GM19099 (cell line): ENCODE data around the gene LRRC27.

Source experiments
- POLR2A ChIP-seq: IDR thresholded peaks from 3 replicates; pipeline ENCODE4 v1.6.1; 2011; ENCODE audit warnings: low read depth; ENCODE audit not compliant: insufficient read length; ENCODE audit errors: extremely low read depth

The LRRC27 gene

DNA sequence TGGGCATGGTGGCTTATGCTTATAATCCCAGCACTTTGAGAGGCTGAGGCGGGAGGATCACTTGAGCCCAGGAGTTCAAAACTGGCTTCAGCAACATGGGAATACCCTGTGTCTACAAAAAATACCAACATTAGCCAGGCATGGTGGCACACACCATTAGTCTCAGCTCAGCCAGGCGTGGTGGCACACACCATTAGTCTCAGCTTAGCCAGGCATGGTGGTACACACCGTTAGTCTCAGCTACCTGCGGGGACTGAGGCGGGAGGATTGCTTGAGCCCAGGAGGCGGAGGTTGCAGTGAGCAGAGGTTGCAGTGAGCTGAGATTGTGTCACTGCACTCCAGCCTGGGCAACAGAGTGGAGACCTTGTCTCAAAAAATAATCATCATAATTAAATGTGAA, 9.0 kb downstream of the LRRC27 start:
- no peak for TF ChIP-seq POLR2A

DNA sequence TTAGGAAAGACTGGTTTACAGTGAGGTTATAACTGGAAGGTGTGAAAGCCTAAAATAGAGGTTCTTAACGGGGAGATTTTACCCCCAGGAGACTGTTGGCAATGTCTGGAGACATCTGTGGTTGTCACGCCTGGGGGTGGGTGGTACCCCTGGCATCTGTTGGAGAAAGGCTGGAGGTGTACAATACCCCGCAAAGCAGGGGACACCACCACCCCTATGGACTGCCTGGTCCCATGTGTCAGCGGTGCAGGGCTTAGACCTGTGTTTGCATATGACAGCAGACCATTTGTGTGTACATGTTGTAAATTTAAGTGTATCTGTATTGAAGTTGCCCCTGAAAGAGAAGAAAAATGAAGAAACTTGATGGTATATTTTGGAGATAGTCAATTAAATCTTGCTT, 9.8 kb downstream of the LRRC27 start:
- no peak for TF ChIP-seq POLR2A

DNA sequence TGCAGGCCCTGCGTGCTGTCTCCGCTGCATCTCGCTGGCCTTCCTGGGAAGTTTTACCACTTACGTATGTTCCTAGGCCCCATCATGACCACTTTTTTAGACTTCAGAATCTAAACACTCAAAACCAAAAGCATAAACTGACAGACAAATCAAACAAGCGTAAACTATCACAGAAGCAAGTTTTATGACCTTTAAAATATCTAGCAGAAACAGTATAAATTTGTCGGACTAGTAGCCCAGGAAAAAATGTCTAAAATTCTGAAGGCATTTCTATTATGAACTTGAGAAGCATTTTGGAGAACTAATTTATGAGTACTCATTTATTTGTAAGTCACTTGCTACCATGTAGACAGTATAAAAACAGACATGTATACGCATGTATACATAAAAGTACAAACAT, 10.6 kb downstream of the LRRC27 start:
- no peak for TF ChIP-seq POLR2A

DNA sequence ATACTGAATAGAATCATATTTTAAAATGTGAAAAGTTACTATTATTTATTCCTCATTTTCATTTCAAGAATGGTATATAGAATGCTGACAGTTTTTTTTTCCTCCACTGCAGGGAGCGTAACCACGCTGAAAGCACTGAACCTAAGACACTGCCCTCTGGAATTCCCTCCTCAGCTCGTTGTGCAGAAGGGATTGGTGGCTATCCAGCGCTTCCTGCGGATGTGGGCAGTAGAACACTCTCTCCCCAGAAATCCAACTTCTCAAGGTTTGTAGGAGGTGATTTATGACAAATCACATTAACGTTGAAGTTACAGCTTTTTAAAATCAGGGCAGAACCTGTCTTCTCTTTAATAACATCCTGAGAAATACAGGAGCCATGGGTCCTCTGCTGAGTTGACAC, 12.4 kb downstream of the LRRC27 start:
- TF ChIP-seq POLR2A, result no peak

DNA sequence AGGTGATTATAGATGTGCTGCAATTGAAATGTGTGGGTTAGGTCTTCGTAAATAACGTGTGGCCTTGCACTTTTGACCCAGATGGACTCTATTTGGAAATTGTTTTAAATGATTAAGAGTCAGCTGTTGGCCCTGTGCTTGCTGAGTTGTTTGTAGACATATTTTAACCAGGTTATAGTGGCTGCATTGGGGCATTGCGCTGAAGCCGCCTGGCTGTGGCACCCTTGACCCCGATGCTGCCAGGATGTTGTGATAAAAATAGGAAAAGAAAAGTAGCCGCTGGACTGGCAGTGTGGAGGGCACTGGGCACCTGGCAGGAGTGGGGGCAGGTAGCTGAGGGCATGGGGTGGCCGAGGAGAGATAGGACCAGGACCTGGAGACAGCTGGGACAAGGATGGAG, 13.4 kb downstream of the LRRC27 start:
- no peak for TF ChIP-seq POLR2A

DNA sequence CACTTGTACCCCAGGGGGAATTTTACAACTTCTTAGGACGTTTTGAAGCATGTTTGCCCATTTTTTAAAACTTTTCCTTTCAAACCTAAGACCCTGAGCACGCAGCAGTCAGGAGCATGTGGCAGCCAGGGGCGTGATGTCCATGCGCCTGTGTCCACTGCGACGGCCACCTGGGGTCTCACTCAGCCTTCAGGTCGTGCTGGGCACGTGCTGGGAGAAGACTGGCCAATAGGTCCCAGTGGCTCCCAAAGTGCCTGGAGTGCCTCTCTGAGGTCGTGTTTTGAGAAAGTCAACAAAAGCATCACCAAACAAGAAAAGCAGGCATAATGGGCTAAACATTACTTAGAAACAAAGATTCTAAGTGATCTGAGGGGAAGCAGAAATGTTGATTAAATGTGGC, 14.8 kb downstream of the LRRC27 start:
- TF ChIP-seq POLR2A, result no peak

DNA sequence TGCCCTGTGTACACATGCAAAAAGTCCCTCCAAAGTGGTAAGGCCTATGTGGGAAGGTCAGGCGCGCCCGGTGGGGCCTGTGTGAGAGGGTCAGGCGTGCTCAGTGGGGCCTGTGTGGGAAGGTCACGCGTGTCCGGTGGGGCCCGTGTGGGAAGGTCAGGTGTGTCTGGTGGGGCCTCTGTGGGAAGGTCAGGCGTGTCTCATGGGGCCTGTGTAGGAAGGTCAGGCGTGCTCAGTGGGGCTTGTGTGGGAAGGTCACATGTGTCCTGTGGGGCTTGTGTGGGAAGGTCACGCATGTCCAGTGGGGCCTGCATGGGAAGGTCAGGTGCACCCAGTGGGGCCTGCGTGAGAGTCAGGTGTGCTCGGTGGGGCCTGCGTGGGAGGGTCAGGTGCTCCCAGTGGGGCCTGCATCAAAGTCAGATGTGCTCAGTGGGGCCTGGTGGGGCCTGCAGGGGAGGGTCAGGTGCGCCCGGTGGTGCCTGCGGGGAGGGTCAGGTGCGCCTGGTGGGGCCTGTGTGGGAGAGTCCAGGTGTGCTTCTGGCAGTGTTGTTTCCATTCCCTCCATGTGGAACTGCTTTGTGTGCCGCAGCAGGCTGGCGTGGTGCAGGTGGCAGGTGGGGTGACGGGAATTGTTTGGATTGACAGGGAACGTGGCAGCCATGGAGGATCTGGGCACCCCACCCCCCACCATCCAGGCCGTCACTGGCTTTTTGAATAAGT, 15.4 kb downstream of the LRRC27 start:
- TF ChIP-seq POLR2A, result no peak

DNA sequence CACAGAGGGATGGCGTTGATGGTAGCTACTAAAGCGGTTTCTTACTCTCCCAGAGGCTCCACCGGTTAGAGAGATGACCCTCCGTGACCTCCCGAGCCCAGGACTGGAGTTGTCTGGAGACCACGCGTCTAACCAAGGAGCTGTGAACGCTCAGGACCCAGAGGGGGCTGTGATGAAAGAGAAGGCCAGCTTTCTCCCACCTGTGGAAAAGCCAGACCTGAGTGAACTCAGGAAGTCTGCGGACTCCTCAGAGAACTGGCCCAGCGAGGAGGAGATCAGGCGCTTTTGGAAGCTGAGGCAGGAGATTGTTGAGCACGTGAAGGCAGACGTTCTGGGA, 15.9 kb downstream of the LRRC27 start:
- no peak for TF ChIP-seq POLR2A

DNA sequence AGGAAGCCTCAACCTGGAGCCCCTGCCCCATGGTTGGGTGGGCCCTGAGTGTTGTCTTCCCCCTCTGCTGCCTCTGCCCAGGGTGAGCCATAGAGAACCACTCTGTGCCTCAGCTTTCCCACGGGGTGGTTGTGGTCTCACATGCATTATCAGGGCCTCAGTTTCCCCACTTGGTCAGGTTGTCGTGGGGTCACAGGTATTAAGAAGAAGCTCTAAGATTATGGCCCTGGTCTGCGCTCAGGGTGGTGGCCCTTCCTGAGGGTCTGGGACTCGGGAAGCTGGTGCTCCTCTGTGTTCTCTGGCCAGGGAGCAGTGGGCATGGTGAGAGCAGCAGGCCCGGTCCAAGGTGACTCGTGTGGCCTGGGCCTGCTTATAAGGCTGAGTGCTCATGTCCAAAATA, 17.8 kb downstream of the LRRC27 start:
- TF ChIP-seq POLR2A, result no peak

DNA sequence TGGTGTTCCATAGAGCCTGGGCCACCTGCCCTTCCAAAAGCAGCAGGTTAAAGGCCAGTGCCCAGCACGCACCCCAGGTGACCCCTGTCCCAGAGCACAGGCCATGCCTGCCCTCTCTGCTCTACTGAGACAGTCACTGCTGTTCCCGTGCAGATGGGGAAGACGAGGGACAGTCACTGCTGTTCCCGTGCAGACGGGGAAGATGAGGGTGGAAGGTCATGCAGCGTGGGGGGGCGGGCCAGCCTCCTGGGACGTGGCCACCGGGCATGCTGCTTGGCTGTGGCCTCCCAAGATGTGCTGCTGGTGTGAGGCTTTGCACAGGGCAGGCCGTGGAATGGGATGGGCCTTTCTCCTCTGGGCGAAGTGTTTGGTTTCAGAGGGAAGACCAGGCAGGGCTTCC, 18.4 kb downstream of the LRRC27 start:
- no peak for TF ChIP-seq POLR2A

DNA sequence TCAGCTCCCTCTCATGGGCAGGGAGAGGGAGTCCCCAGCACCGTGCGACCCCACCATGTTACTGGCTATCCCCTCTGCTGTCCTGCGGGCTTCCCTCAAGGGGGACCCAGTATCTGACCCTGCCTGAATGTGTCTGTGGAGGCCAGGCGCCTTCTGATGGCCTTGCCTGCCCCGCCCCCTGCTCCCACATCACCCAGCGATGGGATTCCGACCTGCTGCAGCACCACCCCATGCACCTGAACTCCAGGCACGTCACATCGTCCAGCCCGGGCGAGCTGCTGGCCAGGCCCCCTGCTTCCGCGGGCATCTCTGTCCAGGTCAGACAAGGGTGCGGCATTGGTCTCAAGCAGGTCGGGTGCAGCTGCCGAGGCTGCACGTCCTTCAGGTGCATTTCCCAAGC, 19.0 kb downstream of the LRRC27 start:
- no peak for TF ChIP-seq POLR2A

DNA sequence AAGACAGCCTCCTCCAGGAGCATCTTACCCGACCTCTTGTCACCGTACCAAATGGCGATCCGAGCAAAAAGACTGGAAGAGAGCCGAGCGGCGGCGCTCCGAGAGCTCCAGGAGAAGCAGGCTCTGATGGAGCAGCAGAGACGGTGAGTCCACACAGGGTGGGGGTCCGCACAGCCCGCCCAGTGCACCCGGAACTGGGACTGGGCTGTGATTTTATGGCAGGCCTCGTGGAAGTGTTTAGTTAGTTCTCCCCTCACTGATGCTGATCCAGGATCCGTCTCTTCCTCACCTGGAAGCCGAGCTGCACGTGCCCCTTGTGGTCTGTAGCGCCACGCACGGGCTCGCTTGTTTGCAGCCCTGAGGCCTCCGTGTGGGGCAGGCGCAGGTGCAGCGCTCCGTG, 19.6 kb downstream of the LRRC27 start:
- no peak for TF ChIP-seq POLR2A

DNA sequence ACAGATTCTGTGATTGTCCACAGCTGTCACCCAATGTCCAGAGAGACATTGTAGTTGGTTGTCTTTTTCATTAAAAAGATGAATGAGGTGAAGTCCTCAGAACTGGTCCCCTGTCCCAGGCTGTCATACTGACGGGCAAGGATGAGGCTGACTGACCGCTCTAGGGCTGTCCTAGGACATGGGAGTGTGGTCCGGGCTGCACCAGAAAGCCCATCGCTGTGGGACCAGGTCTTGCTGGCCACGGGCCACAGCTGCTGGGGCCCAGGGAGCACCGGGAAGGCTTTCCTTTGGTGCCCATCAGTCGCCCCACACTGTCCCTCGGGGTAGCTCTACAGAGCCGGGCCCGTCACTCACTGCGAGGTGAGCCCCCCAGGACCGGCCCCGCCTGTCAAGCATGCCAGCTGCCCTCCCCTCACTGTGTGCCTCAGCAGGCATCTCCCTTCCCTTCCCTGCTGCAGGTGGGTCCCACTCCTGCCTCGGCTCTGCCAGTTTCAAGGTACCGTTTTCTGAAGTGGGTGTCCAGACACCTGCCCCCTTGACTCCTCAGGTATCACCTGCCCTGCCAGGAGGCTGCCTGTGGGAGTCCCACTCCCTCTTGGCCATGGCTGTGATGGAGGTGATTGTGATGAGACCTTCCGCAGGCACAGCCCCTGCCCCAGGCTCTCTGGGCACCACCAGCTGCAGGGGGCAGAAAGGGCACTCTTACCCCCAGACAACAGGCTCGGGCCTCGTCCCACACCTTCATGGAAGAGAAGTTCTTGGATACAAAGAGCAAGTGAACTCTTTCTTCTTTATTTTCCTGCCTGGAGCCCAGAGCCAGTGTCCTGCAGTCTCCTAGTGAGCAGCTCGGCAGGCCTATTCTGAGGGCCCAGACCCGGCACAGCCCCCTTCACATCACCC, 21.7 kb downstream of the LRRC27 start:
- no peak for TF ChIP-seq POLR2A

DNA sequence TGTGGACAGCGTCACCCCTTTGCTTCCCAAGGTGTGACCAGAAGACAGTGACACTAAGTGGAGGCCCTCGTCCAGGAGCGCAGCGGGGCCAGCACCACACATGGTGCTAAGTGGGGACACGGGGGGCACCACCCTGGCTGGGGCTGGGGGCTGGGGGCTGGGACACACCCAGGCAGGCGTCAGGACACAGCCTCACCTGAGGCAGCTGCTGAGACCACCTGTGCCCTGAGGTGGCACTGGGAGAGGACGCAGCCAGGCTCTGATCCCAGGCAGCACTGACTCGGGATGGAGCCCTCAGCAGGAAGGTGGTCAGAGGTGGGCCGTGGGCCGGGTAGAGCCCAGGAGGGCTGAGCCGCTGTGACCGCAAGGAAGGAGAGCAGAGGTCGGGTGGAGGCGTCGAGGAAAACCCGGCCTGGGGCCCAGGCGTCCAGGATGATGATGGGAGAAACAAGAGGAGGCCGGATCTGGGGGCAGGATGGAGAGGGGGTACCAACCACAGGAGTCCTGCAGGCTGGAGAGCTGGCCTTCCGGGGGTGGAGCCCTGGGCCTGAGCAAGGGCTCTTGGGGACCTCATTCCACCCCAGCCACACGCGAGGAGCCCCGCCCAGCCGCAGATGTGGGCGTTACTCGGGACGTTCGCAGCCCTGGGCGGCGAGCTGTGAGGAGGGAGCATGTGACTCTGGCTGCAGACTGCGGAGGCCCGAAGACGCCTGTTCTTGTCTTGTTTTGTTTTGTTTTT, 22.5 kb downstream of the LRRC27 start:
- TF ChIP-seq POLR2A, result no peak

DNA sequence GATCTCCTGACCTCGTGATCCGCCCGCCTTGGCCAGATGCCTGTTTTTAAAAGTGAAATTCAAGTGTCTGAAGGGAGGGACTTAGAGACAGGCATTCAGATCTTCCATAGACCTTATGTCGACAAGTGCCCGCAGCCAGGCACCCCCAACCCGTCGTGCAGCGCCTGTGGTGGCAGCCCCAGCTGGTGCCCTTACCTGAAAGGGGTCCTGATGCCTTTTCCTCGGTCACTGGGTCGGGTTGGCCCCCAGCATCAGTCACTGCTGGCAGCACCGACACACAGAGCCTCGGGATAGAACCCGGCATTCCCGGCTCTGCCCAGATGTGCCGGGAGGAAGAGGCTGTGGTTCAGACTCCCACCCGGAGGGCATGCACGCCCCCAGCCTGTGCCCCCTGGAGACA, 23.3 kb downstream of the LRRC27 start:
- TF ChIP-seq POLR2A, result no peak

DNA sequence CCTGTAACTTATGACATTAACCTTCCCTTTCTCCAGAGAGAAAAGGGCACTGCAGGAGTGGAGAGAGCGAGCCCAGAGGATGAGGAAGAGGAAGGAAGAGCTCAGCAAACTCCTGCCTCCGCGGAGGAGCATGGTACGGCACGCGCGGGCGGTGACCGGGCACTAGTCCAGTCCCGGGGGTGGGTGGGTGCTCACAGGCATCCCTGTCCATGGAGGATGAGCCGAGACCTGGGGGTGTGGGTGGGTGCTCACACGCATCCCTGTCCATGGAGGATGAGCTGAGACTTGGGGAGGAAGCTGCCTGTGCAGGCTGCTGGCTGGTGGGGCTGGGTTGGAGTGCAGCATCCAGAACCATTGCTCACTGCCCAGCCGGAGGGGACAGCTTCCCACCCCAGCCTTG, 23.8 kb downstream of the LRRC27 start:
- no peak for TF ChIP-seq POLR2A
